ENCODE data around the gene C2CD3. TPM values are rescaled to one million over a fixed set of nuclear protein-coding genes. Genes with fewer than 3 reads are reported as not detected.

C2CD3 gene
- total and polyA plus RNA-seq, 8 donors = 22.8 to 34.5 (median 27.5) TPM

DNA sequence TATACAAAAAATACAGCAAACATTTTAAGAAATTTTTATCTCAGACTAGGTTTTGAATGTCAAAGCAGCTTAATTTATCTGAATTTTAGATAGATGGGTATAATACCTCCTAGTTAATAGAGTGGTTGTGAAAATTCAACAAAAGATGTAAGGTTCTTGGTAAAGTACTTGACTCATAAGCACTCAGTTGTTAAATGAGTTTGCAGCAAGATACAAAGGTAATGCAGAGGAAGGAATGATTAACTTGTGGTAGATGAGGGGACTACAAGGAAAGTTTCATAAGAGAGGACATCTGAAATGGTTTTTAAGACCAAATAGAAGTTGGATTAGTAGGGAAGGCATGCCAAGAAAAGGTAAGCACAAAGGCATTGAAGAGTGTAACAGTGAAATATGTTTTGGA is 37.7 kb upstream of the C2CD3 start:
- no peaks in the 10 kb centered on the region for H3K4me1 ChIP-seq
- TF ChIP-seq, protein P1, sequence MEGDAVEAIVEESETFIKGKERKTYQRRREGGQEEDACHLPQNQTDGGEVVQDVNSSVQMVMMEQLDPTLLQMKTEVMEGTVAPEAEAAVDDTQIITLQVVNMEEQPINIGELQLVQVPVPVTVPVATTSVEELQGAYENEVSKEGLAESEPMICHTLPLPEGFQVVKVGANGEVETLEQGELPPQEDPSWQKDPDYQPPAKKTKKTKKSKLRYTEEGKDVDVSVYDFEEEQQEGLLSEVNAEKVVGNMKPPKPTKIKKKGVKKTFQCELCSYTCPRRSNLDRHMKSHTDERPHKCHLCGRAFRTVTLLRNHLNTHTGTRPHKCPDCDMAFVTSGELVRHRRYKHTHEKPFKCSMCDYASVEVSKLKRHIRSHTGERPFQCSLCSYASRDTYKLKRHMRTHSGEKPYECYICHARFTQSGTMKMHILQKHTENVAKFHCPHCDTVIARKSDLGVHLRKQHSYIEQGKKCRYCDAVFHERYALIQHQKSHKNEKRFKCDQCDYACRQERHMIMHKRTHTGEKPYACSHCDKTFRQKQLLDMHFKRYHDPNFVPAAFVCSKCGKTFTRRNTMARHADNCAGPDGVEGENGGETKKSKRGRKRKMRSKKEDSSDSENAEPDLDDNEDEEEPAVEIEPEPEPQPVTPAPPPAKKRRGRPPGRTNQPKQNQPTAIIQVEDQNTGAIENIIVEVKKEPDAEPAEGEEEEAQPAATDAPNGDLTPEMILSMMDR (IDR thresholded peaks at IDR 0.05) = no peak
- ATAC-seq (no peak), DNase-seq (no peak)
- H3K27me3 ChIP-seq = no peaks in the 10 kb centered on the region
- H3K27ac ChIP-seq = no peak overlapping the region
- intact Hi-C loops (cut with DNase I) = no loop called here
- peaks cover 0 to 4% of the 10 kb centered on the region in 2 donors for H3K9me3 ChIP-seq
- peaks cover 0 to 71% of the 10 kb centered on the region in 2 donors for H3K36me3 ChIP-seq
- H3K4me3 ChIP-seq = no peak overlapping the region

DNA sequence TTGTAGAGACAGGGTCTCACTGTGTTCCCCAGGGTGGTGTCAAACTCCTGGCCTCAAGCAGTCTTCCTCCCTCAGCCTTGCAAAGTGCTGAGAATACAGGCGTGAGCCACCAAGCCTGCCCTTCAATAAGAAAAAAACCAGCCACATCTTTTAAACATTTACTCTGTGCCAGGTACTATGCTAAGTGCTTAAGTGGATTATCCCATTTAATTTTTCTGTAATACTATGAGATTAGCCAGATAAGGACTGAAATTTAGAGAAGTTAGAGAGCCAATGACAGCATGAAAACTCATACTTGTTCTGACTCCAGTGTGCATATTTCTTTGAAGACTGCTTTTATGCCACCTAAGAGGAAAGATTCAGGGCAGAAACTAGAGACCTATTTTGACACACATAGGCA is 35.9 kb upstream of the C2CD3 start:
- intact Hi-C loops (cut with DNase I) = no loop called here
- ATAC-seq (no peak), DNase-seq (no peak)
- Histone ChIP-seq H3K4me3 (no peak overlapping the region), H3K36me3 (peaks cover 0 to 56% of the 10 kb centered on the region in 2 donors), H3K27me3 (no peaks in the 10 kb centered on the region), H3K27ac (no peak overlapping the region), H3K4me1 (no peaks in the 10 kb centered on the region), H3K9me3 (no peaks in the 10 kb centered on the region)
- TF ChIP-seq, protein P1 (IDR thresholded peaks at IDR 0.05) = no peak

DNA sequence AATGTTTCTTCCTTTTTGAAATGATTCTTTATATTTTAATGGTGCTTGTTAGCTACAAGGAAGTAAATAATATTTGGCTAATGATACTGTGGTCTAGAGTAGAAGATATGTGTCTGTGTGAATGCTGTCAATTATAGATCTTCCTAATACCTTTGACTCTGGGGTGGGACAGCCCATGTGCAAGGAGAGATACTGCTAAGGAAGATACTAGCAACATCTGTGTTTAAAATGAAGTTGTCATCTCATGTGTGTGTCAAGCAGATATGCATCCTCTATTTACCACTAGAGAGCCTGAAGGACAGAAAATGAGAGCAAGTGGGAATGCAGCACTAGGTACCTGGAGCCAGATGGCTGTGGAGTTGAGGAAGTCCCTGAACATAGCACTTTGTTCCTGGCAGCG is 34.4 kb upstream of the C2CD3 start:
- no peak overlapping the region for H3K4me3 ChIP-seq
- no peaks in the 10 kb centered on the region for H3K27me3 ChIP-seq
- H3K9me3 ChIP-seq = no peaks in the 10 kb centered on the region
- DNase-seq (no peak), ATAC-seq (no peak)
- H3K4me1 ChIP-seq = no peaks in the 10 kb centered on the region
- TF ChIP-seq, protein P1 (IDR thresholded peaks at IDR 0.05) = no peak
- intact Hi-C loops (cut with DNase I) = no loop called here
- H3K36me3 ChIP-seq = peaks cover 0 to 49% of the 10 kb centered on the region in 2 donors
- no peak overlapping the region for H3K27ac ChIP-seq

DNA sequence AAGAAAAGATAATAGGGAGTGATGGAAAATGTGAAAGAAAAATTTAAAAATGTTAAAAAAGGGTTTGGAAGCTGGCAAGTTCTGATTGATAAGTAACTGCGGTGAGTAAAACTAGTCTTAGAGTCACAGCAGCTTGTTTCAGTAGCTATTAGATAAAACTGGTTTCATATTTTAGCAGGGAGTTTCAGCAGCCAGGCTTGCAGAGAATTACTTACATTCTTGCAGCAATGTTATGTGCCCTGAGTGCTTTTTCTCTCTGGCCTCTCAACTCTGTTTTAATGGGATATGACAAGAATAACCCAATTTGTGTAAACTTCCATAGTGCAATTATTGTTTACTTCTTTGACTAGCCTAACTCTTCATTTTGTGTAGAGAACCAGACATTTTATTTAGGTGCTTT is 33.9 kb upstream of the C2CD3 start:
- Histone ChIP-seq H3K4me3 (no peak overlapping the region), H3K9me3 (no peaks in the 10 kb centered on the region), H3K27me3 (no peaks in the 10 kb centered on the region), H3K27ac (no peak overlapping the region), H3K4me1 (no peaks in the 10 kb centered on the region), H3K36me3 (peaks cover 0 to 44% of the 10 kb centered on the region in 2 donors)
- TF ChIP-seq, protein P1 (IDR thresholded peaks at IDR 0.05) = no peak
- DNase-seq (no peak), ATAC-seq (no peak)
- intact Hi-C loops (cut with DNase I) = no loop called here

DNA sequence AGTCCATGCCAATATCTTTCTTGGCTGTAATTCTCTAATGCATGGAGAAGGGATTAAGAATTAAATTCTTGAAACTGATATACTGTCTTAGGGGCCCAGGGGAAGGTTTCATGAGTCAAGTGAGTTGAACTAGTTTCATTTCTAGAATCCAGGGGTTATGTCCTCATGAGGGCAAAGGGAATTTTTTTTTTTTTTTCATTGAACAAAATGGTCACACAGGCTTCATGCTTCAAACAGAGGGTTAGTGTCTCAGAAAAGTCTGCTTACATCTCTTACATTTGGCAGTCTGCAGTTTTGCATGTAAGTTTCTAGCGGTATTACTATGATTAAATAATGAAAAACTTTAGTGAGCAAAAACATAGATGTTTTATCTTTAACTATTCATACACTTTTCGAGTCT is 33.2 kb upstream of the C2CD3 start:
- Histone ChIP-seq H3K4me3 (no peak overlapping the region), H3K9me3 (peaks cover 0 to 2% of the 10 kb centered on the region in 2 donors), H3K36me3 (peaks cover 0 to 37% of the 10 kb centered on the region in 2 donors), H3K27ac (no peak overlapping the region), H3K4me1 (no peaks in the 10 kb centered on the region), H3K27me3 (no peaks in the 10 kb centered on the region)
- intact Hi-C loops (cut with DNase I) = no loop called here
- no peak for DNase-seq
- ATAC-seq = no peak
- TF ChIP-seq, protein P1 (IDR thresholded peaks at IDR 0.05) = no peak

All from left lung (tissue), 10 donors.